ENCODE results near the gene TMEM267.

Gene TMEM267
- long read RNA-seq, transcript TMEM267-201 (3 exons, 2,338 nt) = major isoform, 138 of 198 reads
- long read RNA-seq, partial matches to known transcripts = 22 of 198 reads
- long read RNA-seq, other reads (novel, unspliced or antisense) = 35 of 198 reads

- DNase-seq (ENCODE audit: low read depth in 1 of 2, low spot score in 1 of 2) = peak; percentile 76 to 92
- H3K4me3 ChIP-seq (replicated peaks; ENCODE audit: insufficient read depth, low read length) = peak within 1 kb of the TSS; percentile 81
- H3K27ac ChIP-seq (replicated peaks) = peak within 1 kb of the TSS; percentile 98
- H3K27me3 ChIP-seq (ENCODE audit: insufficient read depth, poor library complexity, severe bottlenecking) = no peaks in the 10 kb centered on the region
- TF ChIP-seq GABPA (IDR thresholded peaks at IDR 0.05; ENCODE audit: low read depth) (peak; percentile 6; the same call in 1 of the 2 replicates), POLR2AphosphoS5 (IDR thresholded peaks at IDR 0.05; ENCODE audit: low read depth) (peak; percentile 94), SPI1 (IDR thresholded peaks at IDR 0.05; ENCODE audit: borderline replicate concordance, low read depth) (no peak), REST (IDR thresholded peaks at IDR 0.05; ENCODE audit: insufficient replicate concordance, low read depth) (peak; percentile 68), CTCF (IDR thresholded peaks at IDR 0.05; ENCODE audit: insufficient read depth, low read length) (no peak)
Observed at GRCh38 chr5:43483298-43484105, at the start of gene TMEM267. Gene TMEM267, minus strand, starts transcription at chr5:43483865. Its CDS starts 29,896 bp downstream, at chr5:43453969.

- no peak for DNase-seq (ENCODE audit: low read depth in 1 of 2, low spot score in 1 of 2)
- TF ChIP-seq REST (IDR thresholded peaks at IDR 0.05; ENCODE audit: insufficient replicate concordance, low read depth) = no peak
- no peak for TF ChIP-seq SPI1 (IDR thresholded peaks at IDR 0.05; ENCODE audit: borderline replicate concordance, low read depth)
- no peak for TF ChIP-seq GABPA (IDR thresholded peaks at IDR 0.05; ENCODE audit: low read depth)
- TF ChIP-seq POLR2AphosphoS5 (IDR thresholded peaks at IDR 0.05; ENCODE audit: low read depth) = no peak
- TF ChIP-seq CTCF (IDR thresholded peaks at IDR 0.05; ENCODE audit: insufficient read depth, low read length) = no peak
- no peak overlapping the region for H3K27ac ChIP-seq (replicated peaks)
- H3K4me3 ChIP-seq (replicated peaks; ENCODE audit: insufficient read depth, low read length) = no peak overlapping the region
- H3K27me3 ChIP-seq (ENCODE audit: insufficient read depth, poor library complexity, severe bottlenecking) = no peaks in the 10 kb centered on the region
Observed at GRCh38 chr5:43530648-43531047, 47.0 kb upstream of the TMEM267 start.

GRCh38 chr5:43523662-43524072 lies 40.0 kb upstream of the TMEM267 start:
- H3K4me3 ChIP-seq (replicated peaks; ENCODE audit: insufficient read depth, low read length) = no peak overlapping the region
- TF ChIP-seq SPI1 (IDR thresholded peaks at IDR 0.05; ENCODE audit: borderline replicate concordance, low read depth) (no peak), REST (IDR thresholded peaks at IDR 0.05; ENCODE audit: insufficient replicate concordance, low read depth) (no peak), CTCF (IDR thresholded peaks at IDR 0.05; ENCODE audit: insufficient read depth, low read length) (no peak), POLR2AphosphoS5 (IDR thresholded peaks at IDR 0.05; ENCODE audit: low read depth) (no peak), GABPA (IDR thresholded peaks at IDR 0.05; ENCODE audit: low read depth) (no peak)
- no peaks in the 10 kb centered on the region for H3K27me3 ChIP-seq (ENCODE audit: insufficient read depth, poor library complexity, severe bottlenecking)
- H3K27ac ChIP-seq (replicated peaks) = no peak overlapping the region
- DNase-seq (ENCODE audit: low read depth in 1 of 2, low spot score in 1 of 2) = no peak
